ENCODE results near the gene SMYD3.

DNA sequence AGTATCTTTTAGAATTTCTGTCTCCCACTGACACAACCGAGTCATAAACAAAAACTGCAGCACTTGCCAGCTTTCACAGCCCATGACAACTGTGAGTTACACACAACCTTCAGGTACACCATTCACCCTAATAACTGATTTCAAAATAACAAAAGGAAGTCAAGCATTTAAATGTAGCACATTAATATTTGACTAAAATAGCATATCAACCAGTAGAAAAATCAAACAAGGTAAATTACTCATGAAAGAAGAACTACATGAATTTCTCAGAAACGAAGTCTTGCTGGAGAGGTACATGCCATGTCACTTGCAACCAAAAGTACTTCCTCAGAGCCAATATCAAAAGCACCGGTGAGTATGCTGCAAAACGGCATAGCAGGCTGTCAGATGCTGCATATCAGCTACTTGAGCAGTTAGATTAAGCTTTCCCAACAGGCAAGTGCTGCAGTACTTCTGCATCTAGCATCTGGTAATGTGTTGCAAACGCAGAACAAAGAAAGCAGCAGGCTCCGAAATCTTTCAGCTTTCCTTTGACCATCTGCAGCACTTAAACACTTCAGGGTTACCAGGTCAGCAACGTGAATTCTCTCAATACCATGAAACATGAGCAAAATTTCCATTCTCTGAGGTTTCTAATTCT is 223.2 kb downstream of the SMYD3 start:
- TF ChIP-seq, protein P1, sequence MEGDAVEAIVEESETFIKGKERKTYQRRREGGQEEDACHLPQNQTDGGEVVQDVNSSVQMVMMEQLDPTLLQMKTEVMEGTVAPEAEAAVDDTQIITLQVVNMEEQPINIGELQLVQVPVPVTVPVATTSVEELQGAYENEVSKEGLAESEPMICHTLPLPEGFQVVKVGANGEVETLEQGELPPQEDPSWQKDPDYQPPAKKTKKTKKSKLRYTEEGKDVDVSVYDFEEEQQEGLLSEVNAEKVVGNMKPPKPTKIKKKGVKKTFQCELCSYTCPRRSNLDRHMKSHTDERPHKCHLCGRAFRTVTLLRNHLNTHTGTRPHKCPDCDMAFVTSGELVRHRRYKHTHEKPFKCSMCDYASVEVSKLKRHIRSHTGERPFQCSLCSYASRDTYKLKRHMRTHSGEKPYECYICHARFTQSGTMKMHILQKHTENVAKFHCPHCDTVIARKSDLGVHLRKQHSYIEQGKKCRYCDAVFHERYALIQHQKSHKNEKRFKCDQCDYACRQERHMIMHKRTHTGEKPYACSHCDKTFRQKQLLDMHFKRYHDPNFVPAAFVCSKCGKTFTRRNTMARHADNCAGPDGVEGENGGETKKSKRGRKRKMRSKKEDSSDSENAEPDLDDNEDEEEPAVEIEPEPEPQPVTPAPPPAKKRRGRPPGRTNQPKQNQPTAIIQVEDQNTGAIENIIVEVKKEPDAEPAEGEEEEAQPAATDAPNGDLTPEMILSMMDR (IDR thresholded peaks at IDR 0.05; ENCODE audit: low read length) = no peak
- TF ChIP-seq EZH2phosphoT487 (IDR thresholded peaks at IDR 0.05; ENCODE audit: low read length) = no peak
- no peak for TF ChIP-seq EZH2 (optimal IDR thresholded peaks at IDR 0.05; ENCODE audit: low read depth, low read length)
